HT-29 (cell line): ENCODE results near the gene NDUFV1. TPM values are rescaled to one million over a fixed set of nuclear protein-coding genes. Genes with fewer than 3 reads are reported as not detected.
A peak's percentile ranks its signal among the peaks of the same experiment; 100 is the strongest.
"Not testable (repeated sequence)": the region's sequence is repeated elsewhere in the genome, so short reads cannot be mapped to it uniquely, and the experiment has no call there.

Experiments used
- DNase-seq: peaks from one replicate; pipeline ENCODE4 v3.0.0-alpha.2; 2015; ENCODE audit warnings: low spot score
- total RNA-seq: library from RNA; depleted of rRNA; stranded (reverse); fragments of >200 nt; shearing (Covaris generic); gene quantifications from 2 replicates; pipeline ENCODE4 v1.2.3, GENCODE V29; 2014

The NDUFV1 gene
- total RNA-seq, 1 experiment from 2014 or later, result 384 TPM

DNA sequence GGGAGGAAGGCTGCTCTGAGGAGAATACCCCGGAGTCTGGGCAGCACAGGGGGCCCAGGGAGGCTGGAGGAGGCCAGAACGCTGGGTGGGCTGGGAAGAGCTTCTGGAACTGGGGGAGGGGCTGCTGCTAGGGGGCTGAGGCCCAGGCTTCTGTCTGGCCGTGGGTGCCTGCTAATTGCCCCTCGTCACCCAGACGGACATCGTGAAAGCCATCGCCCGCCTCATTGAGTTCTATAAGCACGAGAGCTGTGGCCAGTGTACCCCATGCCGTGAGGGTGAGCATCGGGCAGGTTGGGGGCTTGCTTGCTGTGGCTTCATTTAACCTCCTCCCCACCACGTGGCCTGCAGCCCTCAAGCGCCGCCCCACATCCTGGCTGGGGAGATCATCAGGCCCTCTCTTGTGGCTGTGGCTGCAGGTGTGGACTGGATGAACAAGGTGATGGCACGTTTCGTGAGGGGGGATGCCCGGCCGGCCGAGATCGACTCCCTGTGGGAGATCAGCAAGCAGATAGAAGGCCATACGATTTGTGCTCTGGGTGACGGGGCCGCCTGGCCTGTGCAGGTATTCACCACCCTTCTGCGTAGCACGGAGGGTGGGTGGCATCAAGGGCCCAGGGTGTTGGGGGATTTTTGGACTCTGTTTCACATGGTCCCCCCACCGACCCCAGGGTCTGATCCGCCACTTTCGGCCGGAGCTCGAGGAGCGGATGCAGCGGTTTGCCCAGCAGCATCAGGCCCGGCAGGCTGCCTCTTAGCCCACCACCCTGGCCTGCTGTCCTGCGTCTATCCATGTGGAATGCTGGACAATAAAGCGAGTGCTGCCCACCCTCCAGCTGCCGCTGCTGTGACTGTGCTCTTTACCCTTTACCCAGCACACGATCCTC, 5.2 kb downstream of the NDUFV1 start:
- no peak for DNase-seq

DNA sequence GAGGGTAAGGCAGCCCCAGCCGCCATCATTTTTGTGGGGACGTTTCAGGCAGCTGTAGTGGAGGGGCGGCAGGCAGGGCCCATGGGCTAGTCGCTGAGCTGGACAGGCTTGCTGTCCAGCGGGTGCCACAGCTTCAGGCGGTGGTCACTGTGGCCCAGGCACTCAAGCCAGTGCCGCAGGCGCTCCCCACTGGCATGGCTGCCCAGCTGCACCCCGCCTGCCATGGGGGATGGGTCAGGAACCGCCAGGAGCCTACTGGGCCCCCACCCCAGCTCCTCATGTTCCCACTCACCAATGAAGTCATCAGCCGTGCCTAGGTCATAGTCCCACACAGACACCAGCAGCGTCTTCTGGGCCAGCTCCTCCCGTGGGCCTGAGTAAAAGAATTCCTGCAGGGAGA, 6.0 kb downstream of the NDUFV1 start:
- DNase-seq, result no peak

DNA sequence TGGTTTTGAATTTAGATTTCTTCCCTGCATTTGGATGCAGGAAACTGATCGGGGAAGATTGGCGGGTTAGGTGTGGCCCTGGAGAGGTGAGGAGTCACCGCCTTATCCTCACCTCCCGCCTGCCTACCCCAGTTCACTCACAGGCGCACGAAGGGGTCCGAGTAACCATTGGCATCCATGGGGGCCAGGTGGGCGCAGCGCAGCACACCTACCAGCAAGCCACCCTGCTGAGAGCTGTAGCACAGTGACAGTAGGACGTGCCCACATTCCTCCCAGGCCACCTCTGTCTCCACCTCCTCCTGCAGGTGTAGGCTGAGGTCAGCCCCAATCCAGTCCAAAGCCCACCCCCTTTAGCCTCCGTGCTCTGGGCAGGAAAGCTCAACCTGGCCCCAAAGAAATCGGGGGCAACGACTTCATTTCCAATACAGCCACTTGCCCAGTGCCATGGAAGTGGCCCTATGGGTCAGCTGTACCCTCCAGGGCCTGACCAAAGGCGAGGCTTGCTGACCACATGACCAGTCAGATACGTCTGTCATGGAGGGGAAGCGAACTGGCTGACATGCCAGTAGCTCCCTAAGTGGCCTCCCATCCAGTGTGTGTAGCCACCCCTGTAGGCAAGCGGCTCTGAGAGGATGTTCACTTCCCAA, 6.7 kb downstream of the NDUFV1 start:
- no peak for DNase-seq

DNA sequence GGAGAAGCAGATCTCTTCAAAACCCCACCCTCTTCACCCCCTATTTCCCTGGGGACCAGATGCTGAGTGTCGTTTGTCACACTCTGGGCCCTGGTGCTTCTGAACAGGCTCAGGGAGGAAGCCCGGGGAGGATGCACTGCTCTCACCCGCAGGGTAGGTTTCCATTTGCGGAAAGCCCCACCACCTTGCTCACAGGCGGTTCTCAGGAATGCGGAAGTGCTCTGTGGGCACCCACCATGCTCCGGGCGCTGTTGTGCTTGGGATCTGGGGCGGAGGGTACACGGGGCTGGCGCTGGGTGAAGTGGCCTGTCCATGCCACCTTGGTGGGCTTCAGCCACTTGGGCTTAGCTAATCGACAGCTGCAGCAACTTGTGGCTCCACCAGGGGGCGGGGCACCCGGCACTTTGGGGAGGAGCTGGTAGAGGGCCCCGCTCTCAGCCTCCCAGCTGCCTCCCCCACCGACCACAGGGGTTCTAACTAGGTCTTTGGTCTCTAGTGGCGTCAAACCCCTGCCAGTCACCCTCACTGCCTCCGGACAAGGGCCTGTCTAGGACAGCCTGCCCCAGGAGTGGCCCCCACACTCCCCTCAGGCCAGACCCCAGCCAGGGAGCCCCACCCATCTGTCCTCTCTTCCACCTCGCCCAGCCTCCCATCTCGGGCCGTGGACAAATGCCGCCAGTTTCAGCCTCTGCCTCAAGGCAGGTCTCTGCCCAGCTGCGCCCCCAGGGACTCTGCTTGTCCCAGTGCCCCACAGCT, 7.4 kb downstream of the NDUFV1 start:
- peak; percentile 77 for DNase-seq

DNA sequence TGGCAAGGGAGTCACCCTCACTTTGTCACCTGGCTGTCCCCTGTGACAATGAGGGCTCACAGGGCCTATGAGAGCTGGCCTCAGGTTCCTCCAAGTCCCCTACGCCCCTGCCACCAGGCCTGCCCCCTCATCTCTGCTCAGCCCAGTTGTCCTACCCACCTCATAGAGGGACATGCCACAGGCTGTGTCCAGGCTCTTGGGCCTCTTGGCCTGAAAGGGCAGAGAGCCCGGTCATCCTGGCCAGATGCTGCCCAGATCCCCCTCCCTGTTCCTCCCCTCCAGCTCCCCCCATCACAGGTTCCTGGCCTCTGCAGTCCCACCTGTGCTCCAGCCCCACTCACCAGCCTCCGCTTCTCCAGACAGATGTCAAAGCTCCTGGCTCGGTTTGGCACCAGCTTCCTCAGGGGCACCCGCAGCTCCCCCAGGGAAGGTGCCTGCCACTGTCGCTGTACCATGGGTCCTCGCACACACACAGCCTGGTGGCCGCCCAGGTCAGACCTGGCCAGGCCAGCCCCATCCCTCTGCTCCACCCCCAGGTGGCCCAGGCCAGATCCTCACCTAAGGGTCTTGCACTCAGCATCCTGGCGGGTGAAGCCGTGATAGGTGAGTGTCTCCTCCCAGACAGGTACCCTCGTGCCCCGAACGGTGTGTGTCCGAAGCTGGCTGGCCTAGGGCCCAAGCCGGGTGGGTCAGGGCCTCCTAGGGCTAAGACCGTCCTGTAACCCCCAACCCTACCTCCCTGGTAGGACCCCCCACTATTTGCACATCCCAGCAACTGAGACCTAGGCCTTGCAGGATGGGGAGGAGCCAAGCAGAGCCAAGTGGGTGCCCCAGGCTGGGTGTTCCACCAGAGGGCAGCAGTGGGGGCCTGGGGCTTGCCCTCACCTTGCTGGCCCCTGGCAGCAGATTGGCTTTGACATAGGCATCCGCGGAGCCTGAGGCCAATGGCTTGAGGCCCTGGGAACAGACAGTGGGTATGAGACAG, 8.3 kb downstream of the NDUFV1 start:
- DNase-seq, result peak; percentile 76

DNA sequence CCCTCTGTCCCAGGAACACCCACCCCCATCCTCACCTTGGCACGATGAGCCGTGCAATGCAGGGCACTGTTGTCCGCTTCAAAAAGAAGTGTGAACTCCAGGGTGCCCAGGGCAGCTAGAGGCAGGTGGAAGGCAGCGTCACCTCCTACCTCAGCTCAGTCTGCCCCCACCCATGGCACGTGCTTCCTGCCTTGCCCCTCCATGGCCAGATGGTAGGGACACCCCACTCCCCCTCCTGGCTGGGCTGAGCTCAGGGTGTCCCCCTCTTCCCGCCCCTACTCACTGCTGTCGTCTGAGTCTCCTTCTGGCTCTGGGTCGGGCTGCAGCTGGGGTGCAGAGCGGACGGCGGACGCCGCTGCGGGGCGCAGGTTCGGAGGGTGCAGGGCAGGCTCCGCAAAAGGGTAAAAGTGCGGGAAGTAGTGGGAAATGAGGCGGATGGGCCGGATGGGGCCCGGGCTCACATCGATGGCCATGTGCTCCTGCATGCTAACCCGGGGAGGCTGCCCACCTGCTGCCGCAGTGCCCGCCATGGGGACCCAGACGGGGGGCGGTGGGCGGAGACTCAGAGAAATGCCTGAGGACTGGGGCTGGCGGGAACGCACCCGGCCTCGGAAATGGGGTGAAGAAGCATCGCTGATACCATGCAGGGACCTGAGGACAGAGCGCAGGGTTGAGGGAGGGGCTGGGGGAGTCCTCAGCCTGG, 9.1 kb downstream of the NDUFV1 start:
- no peak for DNase-seq

DNA sequence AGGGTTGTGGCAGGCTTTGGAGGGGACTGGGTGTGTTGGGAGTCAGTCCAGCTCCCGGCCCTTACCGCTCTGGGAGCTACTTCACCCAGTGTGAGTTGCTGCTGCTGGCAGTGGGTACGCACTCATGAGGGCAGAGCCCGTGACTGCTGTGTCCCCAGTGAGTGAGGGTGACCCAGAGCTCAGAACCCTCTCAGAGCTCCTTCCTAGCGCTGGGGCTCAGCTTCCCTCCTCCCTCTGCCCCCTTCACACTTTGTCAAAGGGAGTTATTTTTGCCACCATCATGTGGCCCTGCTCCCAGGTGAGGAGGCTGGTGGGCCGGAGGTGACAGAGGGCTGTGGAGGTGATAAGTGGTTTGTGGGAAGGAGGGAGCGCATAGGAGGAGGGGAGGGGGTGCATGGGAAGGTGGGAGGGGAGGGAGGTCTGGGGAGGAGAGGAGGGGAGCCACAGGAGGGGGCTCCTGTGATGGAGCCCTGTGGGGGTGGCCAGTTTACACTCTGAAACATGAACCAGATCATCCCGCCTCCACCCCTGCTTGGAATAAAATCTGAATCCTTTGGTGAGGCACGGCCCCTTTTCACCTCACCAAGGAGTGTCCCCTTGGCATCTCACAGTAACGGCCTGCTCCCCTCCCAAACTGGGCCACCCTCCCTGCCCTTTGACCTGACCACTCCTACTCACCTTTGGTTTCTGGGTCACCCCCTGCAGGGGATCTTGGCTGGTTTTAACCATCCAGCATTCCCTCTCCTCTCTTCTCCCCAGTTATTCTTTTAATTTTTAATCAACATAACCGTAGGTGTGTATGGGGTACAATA, 9.9 kb downstream of the NDUFV1 start:
- DNase-seq, result no peak

DNA sequence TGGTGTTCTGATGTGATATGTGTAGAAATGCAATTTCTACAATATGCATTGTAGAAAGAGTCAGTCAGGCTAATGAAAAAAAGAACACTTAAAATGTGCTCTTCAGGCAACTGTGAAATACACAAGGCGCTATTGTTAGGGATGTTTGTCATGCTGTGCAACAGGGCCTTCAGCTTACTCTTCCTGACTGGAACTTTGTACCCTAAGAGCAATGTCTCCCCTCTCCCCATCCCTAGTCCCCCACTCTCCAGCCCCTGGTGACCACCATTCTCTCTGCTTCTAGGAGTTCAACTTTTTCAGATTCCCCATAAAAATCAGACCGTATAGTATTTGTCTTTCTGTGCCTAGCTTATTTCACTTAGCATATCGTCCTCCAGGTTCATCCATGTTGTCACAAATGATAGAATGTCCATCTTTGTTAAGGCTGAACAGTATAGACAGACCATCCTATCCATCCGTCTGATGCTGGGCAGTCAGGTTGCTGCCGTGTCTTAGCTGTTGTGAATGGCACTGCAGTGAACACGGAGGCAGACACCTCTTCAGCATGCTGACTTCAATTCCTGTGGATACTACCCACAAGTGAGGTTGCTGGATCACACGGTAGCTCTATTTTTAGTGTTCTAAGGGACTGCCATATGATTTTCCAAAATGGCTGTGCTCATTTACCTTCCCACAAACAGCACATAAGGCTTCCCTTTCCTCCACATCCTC, 10.7 kb downstream of the NDUFV1 start:
- DNase-seq, result no peak

DNA sequence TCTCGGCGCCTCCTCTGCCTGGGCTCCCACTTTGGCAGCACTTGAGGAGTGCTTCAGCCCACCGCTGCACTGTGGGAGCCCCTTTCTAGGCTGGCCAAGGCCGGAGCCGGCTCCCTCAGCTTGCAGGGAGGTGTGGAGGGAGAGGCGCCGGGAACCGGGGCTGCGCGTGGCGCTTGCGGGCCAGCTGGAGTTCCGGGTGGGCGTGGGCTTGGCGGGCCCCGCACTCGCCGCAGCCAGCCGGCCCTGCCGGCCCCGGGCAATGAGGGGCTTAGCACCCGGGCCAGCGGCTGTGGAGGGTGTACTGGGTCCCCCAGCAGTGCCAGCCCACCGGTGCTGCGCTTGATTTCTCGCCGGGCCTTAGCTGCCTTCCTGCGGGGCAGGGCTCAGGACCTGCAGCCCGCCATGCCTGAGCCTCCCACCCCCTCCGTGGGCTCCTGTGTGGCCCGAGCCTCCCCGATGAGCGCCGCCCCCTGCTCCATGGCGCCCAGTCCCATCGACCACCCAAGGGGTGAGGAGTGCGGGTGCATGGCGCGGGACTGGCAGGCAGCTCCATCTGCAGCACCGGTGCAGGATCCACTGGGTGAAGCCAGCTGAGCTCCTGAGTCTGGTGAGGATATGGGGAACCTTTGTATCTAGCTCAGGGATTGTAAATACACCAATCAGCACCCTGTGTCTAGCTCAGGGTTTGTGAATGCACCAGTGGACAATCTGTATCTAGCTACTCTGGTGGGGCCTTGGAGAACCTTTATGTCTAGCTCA, 12.3 kb downstream of the NDUFV1 start:
- DNase-seq, result not testable (repeated sequence)

DNA sequence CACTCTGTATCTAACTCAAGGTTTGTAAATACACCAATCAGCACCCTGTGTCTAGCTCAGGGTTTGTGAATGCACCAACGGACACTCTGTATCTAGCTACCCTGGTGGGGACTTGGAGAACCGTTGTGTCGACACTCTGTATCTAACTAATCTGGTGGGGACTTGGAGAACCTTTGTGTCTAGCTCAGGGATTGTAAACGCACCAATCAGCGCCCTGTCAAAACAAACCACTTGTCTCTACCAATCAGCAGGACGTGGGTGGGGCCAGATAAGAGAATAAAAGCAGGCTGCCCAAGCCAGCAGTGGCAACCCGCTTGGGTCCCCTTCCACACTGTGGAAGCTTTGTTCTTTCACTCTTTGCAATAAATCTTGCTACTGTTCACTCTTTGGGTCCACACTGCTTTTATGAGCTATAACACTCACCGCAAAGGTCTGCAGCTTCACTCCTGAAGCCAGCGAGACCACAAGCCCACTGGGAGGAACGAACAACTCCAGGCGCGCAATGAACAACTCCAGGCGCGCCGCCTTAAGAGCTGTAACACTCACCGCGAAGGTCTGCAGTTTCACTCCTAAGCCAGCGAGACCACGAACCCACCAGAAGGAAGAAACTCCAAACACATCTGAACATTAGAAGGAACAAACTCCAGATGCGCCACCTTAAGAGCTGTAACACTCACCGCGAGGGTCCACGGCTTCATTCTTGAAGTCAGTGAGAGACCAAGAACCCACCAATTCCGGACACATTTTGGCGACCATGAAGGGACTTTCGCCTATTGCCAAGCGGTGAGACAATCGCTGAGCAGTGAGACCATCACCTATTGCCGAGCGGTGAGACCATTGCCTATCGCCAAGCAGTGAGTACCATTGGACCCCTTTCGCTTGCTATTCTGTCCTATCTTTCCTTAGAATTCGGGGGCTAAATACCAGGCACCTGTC, 13.2 kb downstream of the NDUFV1 start:
- DNase-seq, result not testable (repeated sequence)

DNA sequence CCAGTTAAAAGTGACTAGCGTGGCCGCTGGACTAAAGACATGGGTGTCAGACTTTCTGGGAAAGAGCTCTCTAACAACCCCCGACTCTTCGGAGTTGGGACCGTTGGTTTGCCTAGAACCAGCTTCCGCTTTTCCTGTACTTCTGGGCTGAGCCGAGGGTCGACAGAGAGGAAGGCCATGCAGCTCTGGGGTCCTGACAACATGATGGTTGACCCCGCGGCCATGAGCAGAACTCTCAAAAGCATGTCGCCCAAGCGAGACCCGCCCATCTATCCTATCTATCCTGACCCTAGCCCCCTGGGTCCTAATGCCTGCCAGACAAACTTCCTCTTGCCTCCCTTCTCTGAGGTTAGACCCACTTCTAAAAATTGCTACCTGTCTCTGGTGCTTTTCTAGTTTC, 13.9 kb downstream of the NDUFV1 start:
- not testable (repeated sequence) for DNase-seq

DNA sequence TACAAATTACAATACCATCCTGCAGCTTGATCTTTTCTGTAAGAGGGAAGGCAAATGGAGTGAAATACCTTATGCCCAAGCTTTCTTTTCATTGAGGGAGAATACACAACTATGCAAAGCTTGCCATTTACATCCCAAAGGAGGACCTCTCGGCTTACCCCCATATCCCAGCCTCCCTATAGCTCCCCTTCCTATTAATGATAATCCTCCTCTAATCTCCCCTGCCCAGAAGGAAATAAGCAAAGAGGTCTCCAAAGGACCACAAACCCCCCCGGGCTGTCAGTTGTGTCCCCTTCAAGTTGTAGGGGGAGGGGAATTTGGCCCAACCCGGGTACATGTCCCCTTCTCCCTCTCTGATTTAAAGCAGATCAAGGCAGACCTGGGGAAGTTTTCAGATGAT, 15.2 kb downstream of the NDUFV1 start:
- DNase-seq, result not testable (repeated sequence)

DNA sequence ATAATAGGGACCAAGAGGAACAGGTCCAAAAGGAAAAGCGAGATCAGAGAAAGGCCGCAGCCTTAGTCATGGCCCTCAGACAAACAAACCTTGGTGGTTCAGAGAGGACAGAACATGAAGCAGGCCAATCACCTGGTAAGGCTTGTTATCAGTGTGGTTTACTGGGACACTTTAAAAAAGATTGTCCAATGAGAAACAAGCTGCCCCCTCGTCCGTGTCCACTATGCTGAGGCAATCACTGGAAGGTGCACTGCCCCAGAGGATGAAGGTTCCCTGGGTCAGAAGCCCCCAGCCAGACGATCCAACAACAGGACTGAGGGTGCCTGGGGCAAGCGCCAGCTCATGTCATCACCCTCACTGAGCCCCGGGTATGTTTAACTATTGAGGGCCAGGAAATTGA, 16.2 kb downstream of the NDUFV1 start:
- DNase-seq, result not testable (repeated sequence)

DNA sequence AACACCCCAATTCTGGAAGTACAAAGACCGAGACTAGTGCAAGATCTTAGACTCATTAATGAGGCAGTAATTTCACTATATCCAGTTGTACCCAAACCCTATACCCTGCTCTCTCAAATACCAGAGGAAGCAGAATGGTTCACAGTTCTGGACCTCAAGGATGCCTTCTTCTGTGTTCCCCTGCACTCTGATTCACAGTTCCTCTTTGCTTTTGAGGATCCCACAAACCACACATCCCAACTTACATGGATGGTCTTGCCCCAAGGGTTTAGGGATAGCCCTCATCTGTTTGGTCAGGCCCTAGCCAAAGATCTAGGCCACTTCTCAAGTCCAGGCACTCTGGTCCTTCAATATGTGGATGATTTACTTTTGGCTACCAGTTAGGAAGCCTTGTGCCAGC, 17.1 kb downstream of the NDUFV1 start:
- DNase-seq, result not testable (repeated sequence)

DNA sequence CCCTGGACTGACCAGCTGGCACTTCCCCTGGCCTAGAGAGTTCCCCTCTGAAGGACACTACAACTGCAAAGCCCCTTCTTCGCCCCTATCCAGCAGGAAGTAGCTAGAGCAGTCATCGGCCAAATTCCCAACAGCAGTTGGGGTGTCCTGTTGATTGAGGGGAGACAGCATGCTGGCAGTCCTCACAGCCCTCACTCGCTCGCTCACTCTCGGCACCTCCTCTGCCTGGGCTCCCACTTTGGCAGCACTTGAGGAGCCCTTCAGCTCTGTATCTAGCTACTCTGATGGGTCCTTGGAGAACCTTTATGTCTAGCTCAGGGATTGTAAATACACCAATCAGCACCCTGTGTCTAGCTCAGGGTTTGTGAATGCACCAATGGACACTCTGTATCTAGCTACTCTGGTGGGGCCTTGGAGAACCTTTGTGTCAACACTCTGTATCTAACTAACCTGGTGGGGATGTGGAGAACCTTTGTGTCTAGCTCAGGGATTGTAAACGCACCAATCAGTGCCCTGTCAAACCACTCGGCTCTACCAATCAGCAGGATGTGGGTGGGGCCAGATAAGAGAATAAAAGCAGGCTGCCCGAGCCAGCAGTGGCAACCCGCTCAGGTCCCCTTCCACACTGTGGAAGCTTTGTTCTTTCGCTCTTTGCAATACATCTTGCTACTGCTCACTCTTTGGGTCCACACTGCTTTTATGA, 19.5 kb downstream of the NDUFV1 start:
- DNase-seq, result not testable (repeated sequence)

DNA sequence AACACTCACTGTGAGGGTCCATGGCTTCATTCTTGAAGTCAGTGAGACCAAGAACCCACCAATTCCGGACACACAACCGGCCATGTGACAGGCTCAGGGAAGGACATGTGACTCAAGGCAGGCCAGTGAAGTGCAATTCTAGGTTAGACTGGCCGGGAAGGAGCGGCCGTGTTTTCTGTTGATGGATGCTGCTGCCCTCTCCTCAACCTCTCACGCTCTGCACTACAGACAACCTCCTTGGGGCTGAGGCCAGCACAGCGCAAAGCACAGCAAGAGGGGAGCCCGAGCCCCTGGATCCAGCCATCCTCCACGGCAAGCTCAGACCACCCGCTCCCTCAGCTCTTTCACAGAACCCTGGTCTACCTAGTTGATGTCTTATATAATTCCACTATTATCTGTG, 20.2 kb downstream of the NDUFV1 start:
- DNase-seq, result no peak
